SU-DHL-6 (cell line): ENCODE data around the gene GTF3C1.

Experiments
- H2AFZ ChIP-seq: fragments of 200-600 bp; sonication (generic); 2 replicates; pipeline ENCODE4 v1.6.1; 2014; ENCODE audit warnings: low read depth, mild to moderate bottlenecking, moderate library complexity, mixed read lengths, antibody characterized with exemption, low read length; ENCODE audit not compliant: severe bottlenecking
- H3F3A ChIP-seq: fragments of 200-600 bp; shearing (Covaris generic); 2 replicates; pipeline ENCODE4 v1.6.0; 2016; ENCODE audit warnings: antibody characterized with exemption, mild to moderate bottlenecking; ENCODE audit not compliant: insufficient read depth
- H3K27ac ChIP-seq: fragments of 200-600 bp; sonication (generic); 2 replicates; pipeline ENCODE4 v1.5.1; 2016; ENCODE audit warnings: low read depth, mild to moderate bottlenecking, low read length, moderate library complexity, mixed read lengths
- H3K27me3 ChIP-seq: fragments of 200-600 bp; sonication (generic), shearing (Covaris generic); 2 replicates; pipeline ENCODE4 v1.6.0; 2014; ENCODE audit warnings: mild to moderate bottlenecking, low read length
- H3K36me3 ChIP-seq: fragments of 200-600 bp; sonication (generic); 2 replicates; pipeline ENCODE4 v1.6.1; 2014; ENCODE audit warnings: mild to moderate bottlenecking, low read length, mixed read lengths
- H3K4me2 ChIP-seq: fragments of 300-600, 200-600 bp; shearing (Covaris generic), sonication (generic); 2 replicates; pipeline ENCODE4 v1.6.0; 2014; ENCODE audit warnings: low read length, low read depth, mild to moderate bottlenecking; ENCODE audit not compliant: poor library complexity, severe bottlenecking
- H3K4me3 ChIP-seq: fragments of 200-600 bp; sonication (generic); 2 replicates; pipeline ENCODE4 v1.5.1; 2014; ENCODE audit warnings: antibody characterized with exemption, low read length, mild to moderate bottlenecking, mixed read lengths; ENCODE audit not compliant: insufficient read depth, poor library complexity, severe bottlenecking
- H3K79me2 ChIP-seq: fragments of 200-600 bp; sonication (generic); 2 replicates; pipeline ENCODE4 v1.6.1; 2014; ENCODE audit warnings: mild to moderate bottlenecking, low read length, moderate library complexity; ENCODE audit not compliant: insufficient read depth
- H3K9ac ChIP-seq: fragments of 200-600 bp; sonication (generic); 2 replicates; pipeline ENCODE4 v1.7.0; 2014; ENCODE audit warnings: mild to moderate bottlenecking, low read length
- H3K9me2 ChIP-seq: fragments of 200-600 bp; sonication (generic); replicated peaks from 2 replicates; pipeline ENCODE4 v1.6.1; 2014; ENCODE audit warnings: low read length; ENCODE audit not compliant: insufficient read depth
- H3K9me3 ChIP-seq: fragments of 200-600 bp; sonication (generic); 2 replicates; pipeline ENCODE4 v1.6.1; 2014; ENCODE audit warnings: low read length, mixed read lengths; ENCODE audit not compliant: insufficient read depth
- H4K20me1 ChIP-seq: fragments of 200-600 bp; sonication (generic); 2 replicates; pipeline ENCODE4 v1.6.1; 2014; ENCODE audit warnings: low read depth, mild to moderate bottlenecking, antibody characterized with exemption, low read length, moderate library complexity, mixed read lengths
- CTCF ChIP-seq: fragments of 200-600 bp; sonication (generic); IDR thresholded peaks from one replicate; pipeline ENCODE4 v1.5.1; 2017; ENCODE audit warnings: antibody characterized with exemption, mild to moderate bottlenecking, low read length, moderate library complexity; ENCODE audit not compliant: insufficient read depth, poor library complexity, severe bottlenecking
- EZH2phosphoT487 ChIP-seq: fragments of 200-600 bp; sonication (generic), shearing (Covaris generic); conservative IDR thresholded peaks from 2 replicates; pipeline ENCODE4 v1.6.1; 2018; ENCODE audit warnings: mild to moderate bottlenecking, antibody characterized with exemption, low read length, moderate library complexity, mixed read lengths

GTF3C1 gene

GRCh38 chr16:27470567-27471431, 78.9 kb downstream of the GTF3C1 start:
- Histone ChIP-seq H3K36me3 (no peaks in the 10 kb centered on the region), H3K79me2 (no peaks in the 10 kb centered on the region), H3K4me2 (no peak overlapping the region), H2AFZ (no peak overlapping the region), H3K27ac (no peak overlapping the region), H3K9ac (no peak overlapping the region), H3K4me3 (no peak overlapping the region), H3K27me3 (no peaks in the 10 kb centered on the region), H4K20me1 (no peaks in the 10 kb centered on the region), H3F3A (no peaks in the 10 kb centered on the region), H3K9me3 (no peaks in the 10 kb centered on the region), H3K9me2 (no peaks in the 10 kb centered on the region)
- TF ChIP-seq EZH2phosphoT487, result no peak
- TF ChIP-seq CTCF, result no peak

GRCh38 chr16:27468941-27469531, 80.7 kb downstream of the GTF3C1 start:
- no peaks in the 10 kb centered on the region for H3K36me3 ChIP-seq

GRCh38 chr16:27465483-27465879, 84.2 kb downstream of the GTF3C1 start:
- H2AFZ ChIP-seq, result no peak overlapping the region
- no peaks in the 10 kb centered on the region for H3F3A ChIP-seq
- no peaks in the 10 kb centered on the region for H3K36me3 ChIP-seq
- no peaks in the 10 kb centered on the region for H3K9me2 ChIP-seq
- H3K27me3 ChIP-seq, result no peaks in the 10 kb centered on the region
- TF ChIP-seq CTCF (no peak), EZH2phosphoT487 (no peak)
- no peaks in the 10 kb centered on the region for H4K20me1 ChIP-seq
- H3K4me2 ChIP-seq, result no peak overlapping the region
- no peaks in the 10 kb centered on the region for H3K79me2 ChIP-seq
- H3K9ac ChIP-seq, result no peak overlapping the region
- H3K9me3 ChIP-seq, result no peaks in the 10 kb centered on the region
- H3K4me3 ChIP-seq, result no peak overlapping the region
- no peak overlapping the region for H3K27ac ChIP-seq

More at GRCh38 chr16:27468941-27469531, 80.7 kb downstream of the GTF3C1 start:
- H3F3A ChIP-seq, result no peaks in the 10 kb centered on the region
- H3K4me3 ChIP-seq, result no peak overlapping the region
- no peaks in the 10 kb centered on the region for H4K20me1 ChIP-seq
- H3K4me2 ChIP-seq, result no peak overlapping the region
- H3K27me3 ChIP-seq, result no peaks in the 10 kb centered on the region
- H3K9me2 ChIP-seq, result no peaks in the 10 kb centered on the region
- TF ChIP-seq CTCF (no peak), EZH2phosphoT487 (no peak)
- H2AFZ ChIP-seq, result no peak overlapping the region
- H3K9me3 ChIP-seq, result no peaks in the 10 kb centered on the region
- H3K9ac ChIP-seq, result no peak overlapping the region
- no peaks in the 10 kb centered on the region for H3K79me2 ChIP-seq
- H3K27ac ChIP-seq, result no peak overlapping the region
